Fibroblast of gingiva (primary cell): ENCODE results near the gene SLC7A5.
"Not testable (repeated sequence)": the region's sequence is repeated elsewhere in the genome, so short reads cannot be mapped to it uniquely, and the experiment has no call there.

ENCODE experiments used
- DNase-seq: peaks from one replicate; pipeline ENCODE4 v3.0.0-alpha.2; 2011; ENCODE audit warnings: low read depth

Gene SLC7A5

DNA sequence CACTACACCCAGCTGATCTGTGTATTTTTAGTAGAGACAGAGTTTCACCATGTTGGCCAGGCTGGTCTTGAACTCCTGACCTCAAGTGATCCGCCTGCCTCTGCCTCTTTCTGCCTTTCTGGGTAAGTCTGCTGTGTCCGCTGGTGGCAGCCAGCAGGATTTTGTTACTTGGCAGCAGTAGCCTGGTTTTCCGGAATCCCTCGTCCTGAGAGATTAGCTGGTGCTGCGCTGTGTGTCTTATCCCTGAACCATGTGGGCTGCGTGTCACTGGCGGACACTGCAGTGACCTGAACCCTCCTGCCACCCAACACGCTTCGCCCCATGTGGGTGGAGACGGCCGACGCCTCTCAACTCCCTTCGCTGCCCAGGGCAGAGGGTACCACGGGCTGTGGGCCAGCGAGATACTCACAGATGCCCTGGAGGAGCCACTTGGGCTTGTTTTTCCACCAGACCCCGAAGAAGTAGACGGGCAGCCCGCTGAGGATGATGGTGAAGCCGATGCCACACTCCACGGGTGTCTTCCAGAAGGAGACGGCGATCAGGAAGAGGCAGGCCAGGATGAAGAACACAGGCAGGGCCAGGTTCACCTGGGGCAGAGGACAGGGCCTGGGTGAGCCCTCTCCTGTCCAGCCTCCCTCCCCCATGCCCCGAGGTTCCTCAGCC, 35.2 kb downstream of the SLC7A5 start:
- DNase-seq = no peak

DNA sequence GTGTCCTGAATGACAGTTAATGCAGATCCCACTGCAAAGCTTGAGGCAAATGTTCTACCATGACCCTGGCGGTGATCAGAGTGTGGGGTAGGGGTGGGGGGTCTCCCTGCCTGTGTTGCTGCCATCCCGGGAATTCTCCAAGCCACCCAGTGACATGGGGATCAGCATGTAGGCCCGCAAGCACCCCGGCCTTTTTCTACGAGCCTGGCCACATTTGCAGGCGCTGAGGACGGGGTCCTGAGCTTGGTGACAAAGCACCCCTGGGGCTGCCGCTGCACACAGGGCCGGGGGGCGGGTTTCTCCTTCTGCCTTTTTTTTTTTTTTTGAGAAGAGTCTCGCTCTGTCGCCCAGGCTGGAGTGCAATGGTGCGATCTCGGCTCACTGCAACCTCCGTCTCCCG, 35.8 kb downstream of the SLC7A5 start:
- DNase-seq = no peak

DNA sequence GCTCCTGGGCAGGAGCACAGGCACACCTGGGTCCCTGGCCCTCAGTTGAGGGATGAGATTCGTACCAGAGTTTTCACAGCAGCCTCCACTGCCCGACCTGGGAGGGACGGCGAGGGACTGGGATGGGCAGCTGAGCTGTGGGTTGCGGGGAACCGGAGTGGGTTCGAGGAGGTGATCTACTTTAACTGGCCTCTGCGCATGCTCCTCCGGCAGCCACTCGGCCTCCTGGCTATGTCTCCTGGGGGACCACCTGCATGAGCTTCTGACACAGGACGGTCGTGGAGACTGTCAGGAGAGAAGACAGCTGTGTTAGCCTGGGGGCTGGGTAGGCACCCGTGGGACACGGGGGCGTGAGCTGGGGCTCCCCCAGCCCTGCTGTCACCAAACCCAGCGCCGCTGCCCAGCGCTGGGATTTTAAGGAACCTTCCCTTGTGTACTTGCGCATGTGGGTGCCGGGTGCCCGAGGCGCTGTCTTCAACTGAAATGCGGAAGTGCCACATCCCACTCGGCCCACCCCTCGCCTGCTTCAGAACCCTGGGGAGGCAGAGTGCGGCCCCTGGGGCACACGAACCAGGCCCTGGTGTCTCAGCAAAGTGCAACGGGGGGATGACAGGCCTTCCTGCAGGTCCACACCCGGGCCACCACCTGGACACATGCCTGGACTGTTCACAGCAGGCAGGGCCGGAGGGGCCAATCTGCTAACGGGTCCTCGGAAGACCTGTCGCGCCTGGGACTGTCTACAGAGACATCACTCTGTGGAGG, 36.4 kb downstream of the SLC7A5 start:
- no peak for DNase-seq

DNA sequence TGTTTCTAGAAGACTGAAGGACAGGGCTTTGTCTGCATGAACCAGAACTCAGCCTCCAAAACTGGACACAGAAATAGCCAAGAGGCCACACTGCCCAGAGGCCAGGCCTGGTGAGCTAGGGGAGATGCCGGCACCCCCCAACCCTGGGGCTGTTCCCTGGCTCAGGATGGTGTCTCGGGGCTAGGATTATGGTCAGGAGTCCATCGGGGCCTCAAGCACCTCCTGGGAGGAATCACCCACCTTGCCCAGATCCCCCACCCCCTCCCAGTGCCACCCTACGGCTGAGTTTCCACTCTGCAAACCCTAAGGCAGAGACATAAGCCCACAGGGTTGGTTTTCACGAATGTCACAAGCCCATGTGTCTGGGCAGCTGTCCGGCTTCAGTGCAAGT, 37.2 kb downstream of the SLC7A5 start:
- DNase-seq = no peak

DNA sequence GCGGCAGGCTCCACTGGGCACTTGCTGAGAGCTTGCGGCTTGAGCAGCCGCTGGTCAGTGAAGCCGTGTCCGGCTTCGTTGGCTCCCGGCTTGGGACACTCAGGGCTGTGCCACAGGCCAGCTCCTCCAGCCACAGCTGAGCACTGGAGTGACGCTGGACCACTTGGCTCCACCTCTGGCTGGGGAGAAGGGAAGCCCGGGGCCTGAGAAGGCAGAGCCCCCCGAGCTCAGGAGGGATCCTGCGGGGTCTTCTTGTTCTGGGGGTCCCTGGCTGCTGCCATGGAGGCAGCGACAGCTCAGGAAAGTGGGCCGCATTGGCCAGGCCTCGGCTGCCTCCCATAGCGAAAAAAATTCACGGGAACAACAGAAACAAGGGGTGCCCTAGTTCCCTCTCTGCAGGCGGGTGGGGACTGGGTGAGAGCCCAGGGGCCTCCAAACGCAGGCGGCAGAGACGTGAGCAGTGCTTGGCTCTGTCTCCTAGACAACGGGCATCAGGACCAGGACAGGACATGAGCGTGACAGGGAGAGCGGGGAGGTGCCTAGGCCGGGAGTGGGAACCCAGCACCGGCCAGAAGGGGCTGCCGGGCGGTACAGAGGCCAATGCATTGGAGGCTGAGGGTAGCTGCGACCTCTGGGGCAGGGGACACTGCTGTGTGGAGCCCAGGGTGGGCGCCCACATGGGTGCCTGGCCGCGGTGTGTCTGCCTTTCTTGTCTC, 37.7 kb downstream of the SLC7A5 start:
- no peak for DNase-seq

DNA sequence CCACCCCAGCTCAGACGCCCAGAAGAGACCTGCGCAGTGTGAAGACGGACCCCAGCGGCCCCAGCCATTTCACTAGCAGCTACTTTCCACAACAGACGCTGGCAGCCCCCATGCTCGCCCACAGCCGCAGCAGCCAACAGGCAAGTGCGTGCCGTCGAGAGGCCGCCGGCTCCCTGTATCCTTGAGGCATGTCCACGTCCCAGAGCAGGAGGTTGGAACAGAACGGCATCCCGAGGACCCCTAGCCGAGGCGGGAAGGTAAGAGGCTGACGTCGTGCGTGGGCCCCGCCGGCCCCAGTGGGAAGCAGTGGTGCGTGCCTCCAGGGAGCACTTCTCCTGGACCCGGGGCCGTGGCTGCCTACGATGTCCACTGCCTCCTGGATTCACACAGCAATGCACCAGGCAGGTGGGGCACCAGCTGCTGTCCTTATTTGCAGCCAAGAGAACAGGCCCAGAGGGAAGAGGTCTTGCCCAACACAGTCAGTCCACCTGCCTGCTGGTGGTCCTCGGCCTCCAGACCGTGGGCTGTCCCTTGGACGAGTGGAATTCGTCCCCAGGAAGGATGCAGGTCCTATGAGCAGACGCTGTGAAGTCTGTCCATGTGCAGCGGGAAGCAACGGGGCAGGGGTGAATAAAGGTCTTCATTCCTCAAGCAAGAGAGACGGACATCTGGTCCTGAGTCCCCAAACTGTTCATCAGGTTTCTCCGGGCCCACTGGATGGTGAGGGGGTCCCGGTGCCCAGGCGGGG, 38.5 kb downstream of the SLC7A5 start:
- DNase-seq = no peak

DNA sequence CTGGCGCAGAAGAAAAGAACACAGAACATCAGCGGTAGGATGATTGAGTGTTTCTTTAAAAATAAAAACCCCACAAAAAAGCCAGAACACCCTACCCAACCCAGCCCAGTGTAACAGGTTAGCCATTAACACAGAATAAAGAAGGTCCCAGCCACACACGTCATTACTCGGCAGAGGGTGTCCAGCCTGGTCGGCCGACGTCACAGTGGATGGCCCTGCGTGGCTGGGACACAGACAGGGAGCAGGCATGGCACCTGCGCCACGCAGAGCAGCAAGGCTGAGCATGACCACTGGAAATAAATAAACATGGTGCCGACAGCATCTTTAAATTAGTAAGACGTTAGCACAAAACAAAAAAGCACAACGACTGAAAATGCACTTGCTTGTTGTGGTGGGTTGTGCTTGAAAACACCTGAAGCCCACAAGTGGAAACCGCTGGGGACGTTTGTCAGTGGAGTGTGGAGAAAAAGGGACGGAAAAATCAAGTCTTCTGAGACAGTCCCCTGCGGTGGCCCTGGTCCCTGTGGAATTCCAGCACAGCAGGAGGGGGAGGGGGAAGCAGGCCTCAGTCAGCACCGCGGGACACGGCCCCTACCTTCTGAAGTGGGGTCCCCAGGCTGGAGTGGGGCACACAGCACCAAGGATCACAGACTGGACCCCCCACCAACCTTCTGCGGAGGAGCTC, 39.2 kb downstream of the SLC7A5 start:
- DNase-seq = no peak

DNA sequence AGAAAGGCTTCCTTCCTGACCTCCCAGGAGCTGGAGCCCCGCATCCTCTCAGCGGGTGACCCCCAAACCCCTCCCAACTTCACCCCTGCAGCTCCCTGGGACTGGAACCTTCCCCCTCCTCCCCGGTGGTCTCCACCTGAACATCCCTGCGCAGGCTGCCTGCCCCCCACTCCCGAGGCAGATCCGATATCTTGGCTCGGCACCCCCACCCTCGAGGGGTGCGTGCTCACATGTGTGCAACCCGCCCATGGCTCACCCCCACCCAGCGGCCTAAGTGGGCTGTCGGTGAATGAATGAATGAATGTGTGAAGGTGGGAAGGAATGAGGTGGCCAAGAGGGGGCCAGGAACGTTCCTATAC, 39.7 kb downstream of the SLC7A5 start:
- DNase-seq = no peak

DNA sequence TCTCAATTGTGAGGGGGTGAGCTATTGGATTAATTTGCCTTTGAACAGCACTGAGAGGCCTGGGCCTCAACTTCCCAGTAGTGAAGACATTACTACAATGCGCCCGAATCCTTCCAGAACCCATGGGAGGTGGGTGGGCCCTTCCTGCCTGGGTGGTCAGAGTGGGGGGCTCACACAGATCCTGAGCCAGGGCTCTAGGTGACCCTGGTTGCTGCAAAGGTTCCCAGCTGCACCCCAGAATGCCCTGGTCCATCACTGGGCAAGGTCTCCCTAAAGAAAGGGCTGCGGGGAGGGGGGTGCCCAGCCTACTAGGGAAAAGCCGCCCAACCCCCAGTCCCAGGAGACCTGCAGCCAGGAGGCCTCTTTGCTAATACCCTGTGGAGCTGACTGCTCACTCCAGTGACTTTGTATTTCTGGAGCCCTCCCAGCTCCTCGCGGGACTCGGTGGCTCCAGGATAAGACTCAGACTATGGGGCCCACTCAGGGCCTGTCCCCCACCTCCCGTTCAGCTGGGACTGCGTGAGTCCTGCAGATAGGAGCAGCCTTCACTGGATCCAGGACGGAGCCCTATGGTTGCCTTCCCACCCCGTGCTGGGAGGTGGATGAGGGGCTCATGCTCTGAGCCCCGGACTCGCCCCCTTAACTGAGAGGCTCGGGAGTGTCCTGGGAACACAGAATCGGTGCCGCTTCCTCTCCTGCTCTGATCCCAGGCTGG, 40.2 kb downstream of the SLC7A5 start:
- no peak for DNase-seq

DNA sequence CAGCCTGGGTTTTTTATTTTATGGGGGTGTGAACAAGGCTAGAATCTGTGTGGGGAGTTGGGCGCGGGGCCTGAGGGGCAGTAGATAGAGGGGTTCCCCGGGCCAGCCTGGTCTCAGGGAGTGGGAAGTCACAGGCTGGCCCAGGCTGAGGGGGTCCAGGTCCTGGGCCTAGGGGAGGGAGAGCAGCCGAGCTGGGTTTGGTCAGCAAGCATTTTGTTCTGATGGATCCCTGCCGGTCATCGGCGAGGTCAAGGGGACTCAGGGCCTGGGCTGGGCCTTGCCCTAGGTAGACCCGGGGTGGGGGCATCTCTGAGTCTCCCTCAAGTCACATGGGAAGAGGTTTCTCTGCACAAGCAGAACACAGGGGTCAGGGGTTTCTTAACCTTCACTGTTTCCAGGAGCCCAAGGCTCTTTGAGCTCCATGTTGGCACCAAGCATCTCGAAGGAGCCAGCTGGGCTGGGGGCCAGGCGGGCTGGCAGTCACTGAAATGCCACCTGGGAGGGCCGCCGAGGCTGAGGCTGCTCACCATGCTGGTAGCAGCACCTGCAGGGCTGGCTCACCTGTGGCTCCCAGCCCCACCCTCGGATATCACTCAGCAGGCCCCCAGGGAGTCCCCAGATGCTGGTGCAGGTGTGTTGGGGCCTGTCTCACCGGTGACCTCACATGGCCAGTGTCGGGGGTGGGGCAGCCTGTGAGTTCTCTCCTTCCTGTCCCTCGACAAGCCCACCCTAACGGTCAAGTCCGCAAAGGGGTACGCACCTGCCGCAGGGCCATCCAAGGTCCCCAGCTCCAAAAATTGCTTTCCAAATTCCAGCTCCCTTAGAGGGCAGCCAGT, 41.0 kb downstream of the SLC7A5 start:
- DNase-seq = no peak

DNA sequence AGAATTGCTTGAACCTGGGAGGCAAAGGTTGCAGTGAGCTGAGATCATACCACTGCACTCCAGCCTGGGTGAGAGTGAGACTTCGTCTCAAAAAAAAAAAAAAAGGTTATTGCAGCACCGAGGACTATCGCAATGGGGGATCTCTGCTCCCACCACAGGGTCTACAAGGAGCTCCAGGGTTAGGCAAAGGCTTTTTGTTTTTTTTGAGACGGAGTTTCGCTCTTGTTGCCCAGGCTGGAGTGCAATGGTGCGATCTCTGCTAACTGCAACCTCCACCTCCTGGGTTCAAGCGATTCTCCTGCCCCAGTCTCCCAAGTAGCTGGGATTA, 41.8 kb downstream of the SLC7A5 start:
- DNase-seq = not testable (repeated sequence)

DNA sequence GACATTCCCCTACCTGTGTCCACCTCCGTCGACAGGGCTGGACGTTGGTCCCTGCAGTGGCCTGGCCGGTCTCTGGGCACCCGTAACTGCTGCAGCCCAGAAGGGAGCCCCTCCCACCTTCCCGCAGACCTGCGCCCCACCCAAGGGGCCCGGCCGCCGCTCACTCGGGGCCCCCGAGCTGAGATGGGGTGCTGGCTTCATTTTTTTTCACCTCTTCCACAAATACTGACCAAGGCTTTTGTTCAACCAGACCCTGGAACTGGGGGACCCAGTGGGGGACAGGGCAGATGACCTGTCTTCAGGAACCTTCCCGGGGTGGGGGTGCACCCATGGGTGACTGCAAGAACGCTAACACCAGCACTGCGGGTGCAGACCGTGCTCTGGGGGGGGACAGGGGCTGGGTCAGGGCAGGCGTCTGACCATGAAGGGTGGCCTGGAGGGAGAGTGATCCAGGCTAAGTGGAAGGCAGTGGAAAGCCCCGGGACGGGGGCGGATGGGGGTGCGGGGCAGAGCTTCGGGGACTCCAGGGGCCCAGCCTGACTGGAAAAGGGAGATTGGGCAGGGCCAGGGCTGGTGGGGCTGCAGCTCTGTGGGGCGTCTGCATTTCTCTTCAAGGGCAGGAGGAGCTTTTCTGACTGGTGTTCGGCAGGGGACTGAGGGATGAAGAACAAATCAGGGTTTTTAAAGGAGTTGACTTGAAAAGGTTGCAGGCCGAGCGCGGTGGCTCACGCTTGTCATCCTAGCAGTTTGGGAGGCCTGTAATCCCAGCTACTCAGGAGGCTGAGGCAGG, 42.3 kb downstream of the SLC7A5 start:
- no peak for DNase-seq

DNA sequence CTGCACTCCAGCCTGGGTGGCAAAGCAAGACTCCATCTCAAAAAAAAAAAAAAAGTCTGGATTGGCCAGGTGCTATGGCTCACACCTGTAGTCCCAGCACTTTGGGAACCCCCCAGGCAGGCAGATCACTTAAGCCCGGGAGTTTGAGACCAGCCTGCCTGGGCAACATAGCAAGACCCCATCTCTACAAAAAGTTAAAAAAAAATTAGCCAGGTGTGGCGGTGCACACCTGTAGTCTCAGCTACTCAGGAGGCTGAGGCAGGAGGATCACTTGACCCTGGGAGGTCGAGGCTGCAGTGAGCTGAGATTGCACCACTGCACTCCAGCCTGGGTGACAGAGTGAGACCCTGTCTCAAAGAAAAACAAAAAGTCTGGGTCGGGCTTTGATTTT, 42.9 kb downstream of the SLC7A5 start:
- DNase-seq = not testable (repeated sequence)

DNA sequence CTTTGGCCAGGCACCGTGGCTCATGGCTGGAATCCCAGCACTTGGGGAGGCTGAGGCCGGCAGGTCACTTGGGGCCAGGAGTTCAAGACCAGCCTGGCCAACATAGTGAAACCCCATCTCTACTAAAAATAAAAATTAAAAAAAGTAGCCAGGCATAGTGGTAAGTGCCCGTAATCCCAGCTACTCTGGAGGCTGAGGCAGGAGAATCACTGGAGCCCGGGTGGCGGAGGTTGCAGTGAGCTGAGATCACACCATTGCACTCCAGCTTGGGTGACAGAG, 43.5 kb downstream of the SLC7A5 start:
- not testable (repeated sequence) for DNase-seq

DNA sequence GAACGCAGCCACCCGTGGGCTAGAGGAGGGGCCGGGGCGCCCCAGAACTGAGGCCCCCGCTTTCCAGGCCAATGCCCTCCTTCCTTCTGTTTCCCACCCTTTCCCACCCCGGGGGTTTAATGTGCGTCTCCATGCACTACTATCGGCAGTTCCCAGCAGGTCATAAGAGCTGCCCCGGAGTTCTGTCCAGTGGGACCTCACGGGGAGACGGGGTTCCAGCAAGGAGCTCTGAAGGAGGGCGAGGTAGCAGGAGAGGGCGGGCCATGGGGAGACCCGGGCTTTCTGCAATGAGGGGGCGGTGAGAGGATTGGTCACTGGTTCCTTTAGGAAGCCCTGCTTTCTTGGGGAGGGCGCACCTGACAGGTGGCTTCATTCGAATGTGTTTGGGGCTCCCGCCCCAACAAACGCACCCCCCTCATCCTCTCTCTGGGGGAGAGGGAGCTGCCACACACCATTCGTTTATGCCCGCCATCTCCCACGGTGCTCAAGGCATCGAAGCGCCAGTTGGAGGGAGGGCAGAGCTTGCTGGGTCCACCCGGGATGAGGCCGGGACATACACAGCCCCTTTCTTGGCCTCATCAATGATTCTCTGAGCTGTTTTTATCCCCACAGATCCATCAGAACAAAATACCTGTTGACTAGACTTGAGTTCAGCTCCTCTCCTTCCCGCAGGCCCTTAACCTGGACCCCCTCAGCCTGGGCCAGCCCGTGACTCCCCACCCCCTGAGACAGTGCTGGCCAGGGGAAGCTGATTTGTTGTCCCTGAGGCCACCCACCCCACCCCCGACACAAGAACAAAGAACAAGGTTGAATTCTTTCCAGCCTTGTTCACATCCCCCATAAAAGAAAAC, 44.1 kb downstream of the SLC7A5 start:
- no peak for DNase-seq

DNA sequence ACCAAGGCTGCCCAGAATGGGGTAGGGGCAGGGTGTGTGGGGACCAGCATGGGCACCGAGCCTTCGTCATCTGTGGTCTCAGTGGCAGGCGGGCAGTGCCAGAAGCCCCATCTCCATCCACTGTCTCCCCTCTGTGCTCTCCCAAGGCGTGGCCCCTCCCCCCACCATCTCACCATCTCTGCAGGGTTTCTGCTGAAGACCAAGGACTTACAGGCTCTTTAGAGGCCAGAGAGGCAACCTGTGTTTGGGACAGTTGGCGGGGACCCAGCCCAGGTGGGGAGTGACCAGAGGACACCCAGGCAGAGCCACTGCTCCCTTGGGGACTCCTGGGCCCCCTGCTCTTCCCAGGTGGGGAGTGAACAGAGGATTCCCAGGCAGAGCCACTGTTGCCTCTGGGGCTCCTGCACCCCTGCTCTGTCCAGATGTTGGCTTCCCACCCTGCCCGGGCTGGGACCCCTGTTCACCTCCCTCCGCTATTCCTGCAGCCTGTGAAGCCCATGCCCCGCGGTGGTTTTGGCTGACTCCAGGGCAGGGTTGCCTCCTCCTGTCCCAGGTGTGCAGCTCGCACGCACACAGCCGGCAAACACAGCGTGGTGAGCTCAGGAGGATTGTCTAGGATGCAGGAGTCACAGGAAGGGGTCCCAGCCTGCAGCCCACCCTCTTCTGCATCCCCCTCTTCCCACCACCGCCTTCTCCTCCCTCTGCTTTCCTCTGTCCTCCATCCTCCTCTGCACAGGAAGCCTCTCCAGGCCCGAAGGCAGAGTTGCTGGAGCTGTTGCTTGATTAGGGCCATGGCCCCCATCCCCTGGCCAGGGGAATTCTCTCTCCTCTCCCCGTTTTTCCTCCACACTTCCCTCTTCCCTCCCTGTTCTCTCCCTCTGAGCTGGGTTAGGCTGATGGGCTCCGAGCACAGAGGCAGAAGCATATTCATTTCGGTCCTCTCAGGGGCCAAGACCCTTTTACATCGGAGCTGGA, 45.0 kb downstream of the SLC7A5 start:
- no peak for DNase-seq

DNA sequence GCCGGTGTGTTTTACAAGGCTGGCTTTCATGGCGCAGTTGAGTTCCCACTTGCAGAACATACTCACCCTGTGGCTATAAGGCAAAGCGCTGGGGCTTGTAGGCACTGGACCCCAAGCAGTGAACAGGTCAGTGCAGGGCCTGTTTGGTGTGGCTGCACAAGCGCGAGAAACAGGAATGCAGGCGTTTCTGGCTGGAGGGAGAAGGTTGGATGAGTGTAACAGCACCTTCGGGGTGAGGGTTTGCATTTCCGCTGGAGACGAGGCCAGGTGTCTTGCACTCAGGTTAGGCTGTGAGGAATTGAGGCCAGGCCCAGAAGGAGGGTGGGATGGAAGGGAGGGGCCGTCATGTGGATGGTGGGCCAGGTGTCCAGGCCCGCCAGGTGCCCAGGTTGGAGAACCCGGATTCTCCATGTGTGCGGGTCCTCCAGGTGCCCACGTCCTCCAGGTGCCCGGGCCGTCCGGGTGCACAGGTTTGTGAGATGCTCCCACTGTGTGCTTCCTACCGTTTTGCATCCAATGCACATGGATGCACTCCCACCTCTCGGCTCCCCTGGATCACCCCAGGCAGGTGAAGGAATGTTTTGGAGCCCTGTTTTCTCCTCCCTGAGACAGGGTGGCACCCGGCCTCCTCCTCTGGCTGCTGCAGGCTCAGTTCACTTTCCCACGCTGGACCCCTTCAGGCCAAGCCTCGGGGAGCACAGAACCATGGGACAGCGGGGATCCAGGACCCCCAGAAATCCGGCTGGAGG, 46.0 kb downstream of the SLC7A5 start:
- DNase-seq = no peak
